Measurements from ENCODE around the gene P4HA1.

Gene P4HA1

DNA sequence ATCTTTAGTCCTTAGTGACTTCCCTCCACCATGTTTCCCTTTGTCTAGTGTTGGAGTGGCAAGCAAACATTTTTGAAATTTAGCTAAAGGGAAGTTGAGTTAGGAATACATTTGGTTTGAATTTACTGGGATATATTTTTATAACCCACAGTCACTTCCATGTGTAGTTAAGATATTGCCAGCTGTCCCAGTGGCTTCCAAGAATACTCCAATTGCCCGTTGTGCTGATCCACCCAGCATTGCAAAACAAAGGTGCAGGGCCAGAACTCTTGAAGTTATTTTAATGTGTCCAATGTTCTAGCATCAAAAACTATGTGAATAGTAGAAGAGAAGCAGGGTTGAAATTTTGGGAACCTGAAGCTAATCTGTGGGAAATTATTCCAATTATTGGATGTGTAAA lies 2.5 kb upstream of the P4HA1 start:
- TF ChIP-seq, protein P1, sequence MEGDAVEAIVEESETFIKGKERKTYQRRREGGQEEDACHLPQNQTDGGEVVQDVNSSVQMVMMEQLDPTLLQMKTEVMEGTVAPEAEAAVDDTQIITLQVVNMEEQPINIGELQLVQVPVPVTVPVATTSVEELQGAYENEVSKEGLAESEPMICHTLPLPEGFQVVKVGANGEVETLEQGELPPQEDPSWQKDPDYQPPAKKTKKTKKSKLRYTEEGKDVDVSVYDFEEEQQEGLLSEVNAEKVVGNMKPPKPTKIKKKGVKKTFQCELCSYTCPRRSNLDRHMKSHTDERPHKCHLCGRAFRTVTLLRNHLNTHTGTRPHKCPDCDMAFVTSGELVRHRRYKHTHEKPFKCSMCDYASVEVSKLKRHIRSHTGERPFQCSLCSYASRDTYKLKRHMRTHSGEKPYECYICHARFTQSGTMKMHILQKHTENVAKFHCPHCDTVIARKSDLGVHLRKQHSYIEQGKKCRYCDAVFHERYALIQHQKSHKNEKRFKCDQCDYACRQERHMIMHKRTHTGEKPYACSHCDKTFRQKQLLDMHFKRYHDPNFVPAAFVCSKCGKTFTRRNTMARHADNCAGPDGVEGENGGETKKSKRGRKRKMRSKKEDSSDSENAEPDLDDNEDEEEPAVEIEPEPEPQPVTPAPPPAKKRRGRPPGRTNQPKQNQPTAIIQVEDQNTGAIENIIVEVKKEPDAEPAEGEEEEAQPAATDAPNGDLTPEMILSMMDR (IDR thresholded peaks at IDR 0.05; ENCODE audit: unreplicated experiment in 3 of 3), result no peak
- H3K27ac Mint-ChIP-seq, result peak overlapping the region; percentile 25 to 73 (median 59)
- H3K36me3 Mint-ChIP-seq (ENCODE audit: low read depth), result peaks cover 15% of the 10 kb centered on the region
- no peaks in the 10 kb centered on the region for H3K27me3 Mint-ChIP-seq (ENCODE audit: low read depth)
- H3K4me3 Mint-ChIP-seq, result no peak overlapping the region
- no peaks in the 10 kb centered on the region for H3K9me3 Mint-ChIP-seq
- H3K4me1 Mint-ChIP-seq, result peaks cover 27% of the 10 kb centered on the region

DNA sequence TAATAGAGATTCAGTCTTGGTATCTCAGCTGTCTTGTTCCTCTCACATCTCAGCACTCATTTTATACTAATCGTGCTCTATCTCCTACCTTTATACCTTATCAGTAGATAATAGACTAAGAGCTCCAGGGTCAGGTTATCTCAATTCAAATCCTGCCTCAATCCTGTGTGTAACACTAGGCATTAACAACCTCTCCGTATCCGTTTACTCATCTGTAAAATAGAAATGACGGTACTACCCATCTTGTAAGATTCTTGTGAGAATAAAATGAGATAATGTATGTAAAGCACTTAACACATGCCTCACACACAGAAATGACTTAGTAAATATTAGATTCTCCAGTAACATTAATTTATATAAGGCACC lies 622 bp upstream of the P4HA1 start:
- peaks cover 39% of the 10 kb centered on the region for H3K4me1 Mint-ChIP-seq
- no peaks in the 10 kb centered on the region for H3K9me3 Mint-ChIP-seq
- peak overlapping the region; percentile 93 to 96 (median 94) for H3K4me3 Mint-ChIP-seq
- no peaks in the 10 kb centered on the region for H3K27me3 Mint-ChIP-seq (ENCODE audit: low read depth)
- peak overlapping the region; percentile 97 to 99 (median 98) for H3K27ac Mint-ChIP-seq
- TF ChIP-seq, protein P1 (IDR thresholded peaks at IDR 0.05; ENCODE audit: unreplicated experiment in 3 of 3), result no peak
- peaks cover 9% of the 10 kb centered on the region for H3K36me3 Mint-ChIP-seq (ENCODE audit: low read depth)

DNA sequence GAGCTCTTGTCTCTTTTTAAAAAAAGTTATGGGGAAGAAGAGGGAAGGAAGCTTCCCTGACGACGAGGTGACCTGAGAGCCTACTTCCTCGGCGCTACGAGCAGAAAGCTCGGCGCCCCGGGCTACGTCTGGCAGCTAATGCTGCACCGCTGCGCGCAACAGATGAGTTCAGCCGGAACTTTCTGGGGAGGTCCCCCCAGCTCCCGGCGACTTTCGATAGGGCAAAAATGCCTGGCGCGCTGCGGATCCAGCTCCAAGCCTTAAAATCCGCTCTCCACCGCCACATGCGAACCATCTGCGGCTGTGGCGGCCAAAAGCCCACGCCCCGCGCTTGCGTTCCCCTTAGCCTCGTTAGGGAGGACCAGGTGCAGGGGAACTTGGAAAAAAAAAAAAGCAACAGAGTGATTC lies 621 bp downstream of the P4HA1 start:
- Mint-ChIP-seq H3K4me1 (peaks cover 48% of the 10 kb centered on the region), H3K4me3 (peak overlapping the region; percentile 93 to 96 (median 94)), H3K27me3 (ENCODE audit: low read depth) (no peaks in the 10 kb centered on the region), H3K27ac (peak overlapping the region; percentile 97 to 99 (median 98)), H3K36me3 (ENCODE audit: low read depth) (peaks cover 9% of the 10 kb centered on the region), H3K9me3 (no peaks in the 10 kb centered on the region)
- TF ChIP-seq, protein P1 (IDR thresholded peaks at IDR 0.05; ENCODE audit: unreplicated experiment in 3 of 3), result no peak

DNA sequence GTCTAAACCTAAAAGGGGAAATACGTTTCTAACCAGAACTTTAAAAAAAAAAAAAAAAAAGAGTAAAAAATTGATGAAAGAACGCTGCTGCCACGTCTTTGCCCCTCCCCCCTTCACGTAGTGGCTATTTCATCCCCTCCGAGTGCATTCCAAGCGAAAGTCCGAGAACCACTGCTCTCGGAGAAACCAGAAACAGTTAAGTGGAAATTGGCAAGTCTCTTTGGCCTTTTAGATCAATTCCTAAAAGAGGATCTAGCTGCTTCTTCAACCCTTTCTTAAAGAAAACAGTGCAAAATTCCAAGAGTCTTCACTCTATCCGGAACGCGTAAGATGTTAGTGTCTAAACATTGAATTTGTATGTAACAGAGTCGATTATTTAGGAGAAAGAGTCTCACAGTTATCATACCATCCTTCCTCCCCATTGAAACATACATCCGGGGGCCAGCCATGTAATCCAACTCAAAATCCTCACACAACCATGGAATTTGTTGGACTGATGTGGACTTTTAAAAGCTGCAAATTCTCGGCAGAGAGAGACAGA lies 1.1 kb downstream of the P4HA1 start:
- TF ChIP-seq, protein P1 (IDR thresholded peaks at IDR 0.05; ENCODE audit: unreplicated experiment in 3 of 3), result no peak
- Mint-ChIP-seq H3K4me3 (peak overlapping the region; percentile 93 to 96 (median 94)), H3K27ac (peak overlapping the region; percentile 97 to 99 (median 98)), H3K4me1 (peaks cover 48% of the 10 kb centered on the region), H3K9me3 (no peaks in the 10 kb centered on the region), H3K27me3 (ENCODE audit: low read depth) (no peaks in the 10 kb centered on the region), H3K36me3 (ENCODE audit: low read depth) (peaks cover 9% of the 10 kb centered on the region)

DNA sequence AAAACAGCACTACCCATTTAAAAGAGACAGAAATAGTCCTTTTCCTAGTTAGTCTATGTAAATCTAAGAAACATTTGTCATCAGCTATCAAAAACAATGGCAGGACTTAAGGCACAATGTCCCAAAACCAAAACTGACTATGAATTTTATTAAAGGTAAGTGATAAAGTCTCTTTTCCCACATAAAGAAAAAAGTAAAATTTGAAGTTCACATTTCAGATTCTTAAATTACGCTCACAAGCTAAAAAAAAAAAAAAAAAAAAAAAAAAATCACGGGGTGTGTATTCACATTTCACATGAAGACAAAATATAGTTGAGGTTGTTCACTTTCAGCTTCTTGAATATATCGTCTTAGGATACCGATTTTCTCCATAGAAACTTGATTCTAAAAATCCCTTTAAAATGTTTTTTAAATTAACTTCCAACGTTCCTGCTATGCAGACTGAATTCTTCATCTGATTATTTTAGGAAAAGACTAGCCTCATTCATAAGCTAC lies 1.6 kb downstream of the P4HA1 start:
- H3K27ac Mint-ChIP-seq, result peak overlapping the region; percentile 97 to 99 (median 98)
- H3K4me1 Mint-ChIP-seq, result peaks cover 48% of the 10 kb centered on the region
- peak overlapping the region; percentile 93 to 96 (median 94) for H3K4me3 Mint-ChIP-seq
- TF ChIP-seq, protein P1 (IDR thresholded peaks at IDR 0.05; ENCODE audit: unreplicated experiment in 3 of 3), result no peak
- H3K27me3 Mint-ChIP-seq (ENCODE audit: low read depth), result no peaks in the 10 kb centered on the region
- peaks cover 4% of the 10 kb centered on the region for H3K36me3 Mint-ChIP-seq (ENCODE audit: low read depth)
- H3K9me3 Mint-ChIP-seq, result no peaks in the 10 kb centered on the region
